SH-SY5Y (cell line): ENCODE data around the gene GOLGA8F.
"Not testable (repeated sequence)": the region's sequence is repeated elsewhere in the genome, so short reads cannot be mapped to it uniquely, and the experiment has no call there.

Experiments used
- GATA2 ChIP-seq: IDR thresholded peaks from 2 replicates; pipeline ENCODE4 v1.6.1; 2011; ENCODE audit warnings: mild to moderate bottlenecking, low read depth, low read length
- GATA3 ChIP-seq: IDR thresholded peaks from 2 replicates; pipeline ENCODE4 v1.6.1; 2011; ENCODE audit warnings: low read depth, mild to moderate bottlenecking, low read length, moderate library complexity

Gene GOLGA8F

GRCh38 chr15:28378364-28378763 is at the start of gene GOLGA8F:
Gene GOLGA8F (plus strand): TSS chr15:28378664. CDS start chr15:28378762, 98 bp downstream.
- TF ChIP-seq GATA3, GATA2: not testable (repeated sequence)

GRCh38 chr15:28357984-28358383 is 20.5 kb upstream of the GOLGA8F start, which contains the start of gene GOLGA6L24:
Gene GOLGA6L24 (minus strand): TSS chr15:28358084. CDS start chr15:28358023, 61 bp downstream.
- not testable (repeated sequence) for TF ChIP-seq GATA3, GATA2
